SU-DHL-6 (cell line): ENCODE measurements around the gene DEFB119.
"Not testable (repeated sequence)": the region's sequence is repeated elsewhere in the genome, so short reads cannot be mapped to it uniquely, and the experiment has no call there.

ENCODE experiments used
- CTCF ChIP-seq: fragments of 200-600 bp; sonication (generic); IDR thresholded peaks from one replicate; pipeline ENCODE4 v1.5.1; 2017; ENCODE audit warnings: antibody characterized with exemption, mild to moderate bottlenecking, low read length, moderate library complexity; ENCODE audit not compliant: insufficient read depth, poor library complexity, severe bottlenecking
- EZH2phosphoT487 ChIP-seq: fragments of 200-600 bp; sonication (generic), shearing (Covaris generic); conservative IDR thresholded peaks from 2 replicates; pipeline ENCODE4 v1.6.1; 2018; ENCODE audit warnings: mild to moderate bottlenecking, antibody characterized with exemption, low read length, moderate library complexity, mixed read lengths

GRCh38 chr20:31426891-31427551 is 36.6 kb upstream of the DEFB119 start:
- TF ChIP-seq CTCF, EZH2phosphoT487: not testable (repeated sequence)
